Dermis microvascular lymphatic vessel endothelial cell (primary cell): ENCODE data around the gene KAZALD1. TPM values are rescaled to one million over a fixed set of nuclear protein-coding genes. Genes with fewer than 3 reads are reported as not detected.
"Not testable (repeated sequence)": the region's sequence is repeated elsewhere in the genome, so short reads cannot be mapped to it uniquely, and the experiment has no call there.

Experiments used
- DNase-seq, 2 donors: peaks; one replicate each; pipeline versions ENCODE4 v3.0.0 to v3.0.0-alpha.2; 2010; ENCODE audit warnings: low read depth in 2 of 2
- total RNA-seq: library from RNA; depleted of rRNA; stranded (reverse); fragments of >200 nt; gene quantifications from 2 replicates; pipeline ENCODE4 v1.2.1, GENCODE V29; 2014

The KAZALD1 gene
- total RNA-seq, 1 donor from 2014 or later = 0.39 TPM

DNA sequence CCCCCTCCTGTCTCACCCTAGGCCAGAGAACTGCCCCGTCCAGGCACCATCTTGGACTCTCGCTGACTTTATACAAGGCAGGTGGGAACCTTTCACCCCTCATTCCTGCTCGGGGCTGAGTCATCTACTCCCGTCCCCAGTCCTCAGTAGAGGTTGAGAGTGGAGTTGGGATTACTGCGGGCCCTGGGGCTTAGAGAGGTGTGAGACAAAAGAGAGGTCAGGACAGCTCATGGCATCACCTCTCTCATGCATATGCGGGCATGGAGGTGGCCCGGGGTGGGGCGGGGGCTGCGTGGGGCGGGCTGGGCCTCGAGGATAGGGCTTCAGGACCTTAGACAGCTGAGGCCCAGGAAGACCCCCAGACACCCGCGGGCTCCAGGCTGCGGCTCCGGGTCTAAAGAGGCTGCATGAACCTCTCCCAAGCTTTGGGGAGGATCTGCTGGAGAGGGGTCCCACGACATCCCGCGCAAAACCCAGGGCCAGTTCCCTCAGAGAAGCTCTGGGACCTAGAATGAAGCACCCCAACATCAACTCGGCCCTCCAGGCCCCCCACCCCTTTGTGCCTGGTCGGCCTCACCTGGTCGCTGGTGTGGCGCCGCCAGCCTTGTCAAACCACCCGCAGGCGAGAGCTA, 31.2 kb upstream of the KAZALD1 start:
- DNase-seq = no peak

DNA sequence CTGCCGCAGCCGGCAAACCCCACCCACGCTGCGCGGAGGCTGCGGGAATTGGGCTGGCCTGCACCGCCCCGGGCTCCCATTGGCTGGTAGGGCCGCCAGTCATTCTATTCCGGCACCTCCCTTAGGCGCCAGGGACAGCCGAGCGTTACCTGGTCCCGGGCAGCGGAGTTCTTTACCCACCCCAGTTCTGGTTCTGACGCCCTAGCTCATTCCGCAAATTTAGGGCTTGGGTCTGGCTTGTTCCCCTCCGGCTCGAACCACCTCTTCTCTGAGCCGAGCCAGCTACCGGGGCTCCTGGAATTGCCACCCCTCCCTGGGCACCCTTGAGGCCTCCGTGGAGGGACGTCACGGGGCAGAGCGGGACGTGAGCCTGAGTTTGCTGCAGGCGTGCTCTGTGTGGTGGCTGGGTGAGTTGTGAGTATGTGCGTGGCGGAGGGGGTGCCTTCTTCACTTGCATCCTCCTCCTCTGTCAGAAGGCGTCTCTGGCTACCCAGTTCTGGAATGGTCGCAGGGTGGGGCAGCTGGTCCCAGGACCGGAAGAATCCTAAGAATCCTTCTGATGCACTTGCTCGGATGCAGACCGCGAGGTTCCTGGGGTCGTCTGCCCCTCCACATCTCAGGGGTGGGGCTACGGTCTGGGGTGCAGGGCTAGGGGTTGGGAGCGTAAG, 30.5 kb upstream of the KAZALD1 start, which contains the start of the genes PDZD7 and SFXN3:
Gene PDZD7 (minus strand): TSS at position 2 of the 668 bp plus-strand sequence. CDS start 910 bp downstream, outside the sequence.
Gene SFXN3 (plus strand): TSS at position 107 of the 668 bp plus-strand sequence. CDS start 3,461 bp downstream, outside the sequence.
- peak; percentile 85 to 96 for DNase-seq

DNA sequence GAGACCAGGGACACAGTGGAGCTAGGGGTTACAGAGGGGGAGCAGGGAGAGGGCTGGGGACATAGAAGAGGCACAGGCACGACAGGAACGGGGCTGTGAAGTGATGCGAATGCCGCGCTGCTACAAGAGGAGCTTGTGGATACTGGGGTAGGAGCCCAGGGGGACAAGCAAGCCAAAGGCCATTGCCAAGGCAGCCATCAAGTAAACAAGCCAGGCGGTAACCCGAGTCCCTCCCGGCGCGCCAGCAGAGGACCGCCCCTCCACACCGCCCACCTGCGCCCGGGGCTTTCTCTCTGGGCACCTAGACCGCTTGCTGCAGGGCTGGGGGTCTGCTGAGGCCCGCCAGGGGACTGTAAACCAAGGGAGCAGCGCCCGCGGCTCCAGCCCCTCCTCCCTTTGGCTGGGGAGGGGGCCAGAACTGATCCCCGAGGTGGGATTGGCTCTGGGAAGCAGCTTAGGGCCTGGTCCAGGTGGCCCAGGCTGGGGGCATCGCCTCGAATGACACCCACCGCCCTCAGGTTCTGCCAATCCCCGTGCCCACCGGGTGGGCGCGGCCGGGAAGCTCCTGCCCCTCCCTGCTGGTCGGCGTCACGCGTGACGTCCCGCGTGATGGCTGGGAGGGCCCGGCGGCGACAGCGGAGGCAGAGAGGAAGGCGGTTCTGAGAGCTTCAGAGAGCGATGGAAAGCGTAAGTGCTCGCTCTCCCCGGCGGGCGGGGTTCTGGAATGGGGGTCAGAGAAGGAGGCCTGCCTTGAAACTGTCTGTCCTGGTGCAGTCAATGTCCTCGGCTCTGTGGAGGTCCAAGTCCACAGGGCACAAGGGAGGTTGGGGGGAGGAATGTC, 29.8 kb upstream of the KAZALD1 start:
- DNase-seq = peak in 1 of 2 donors; percentile 77

DNA sequence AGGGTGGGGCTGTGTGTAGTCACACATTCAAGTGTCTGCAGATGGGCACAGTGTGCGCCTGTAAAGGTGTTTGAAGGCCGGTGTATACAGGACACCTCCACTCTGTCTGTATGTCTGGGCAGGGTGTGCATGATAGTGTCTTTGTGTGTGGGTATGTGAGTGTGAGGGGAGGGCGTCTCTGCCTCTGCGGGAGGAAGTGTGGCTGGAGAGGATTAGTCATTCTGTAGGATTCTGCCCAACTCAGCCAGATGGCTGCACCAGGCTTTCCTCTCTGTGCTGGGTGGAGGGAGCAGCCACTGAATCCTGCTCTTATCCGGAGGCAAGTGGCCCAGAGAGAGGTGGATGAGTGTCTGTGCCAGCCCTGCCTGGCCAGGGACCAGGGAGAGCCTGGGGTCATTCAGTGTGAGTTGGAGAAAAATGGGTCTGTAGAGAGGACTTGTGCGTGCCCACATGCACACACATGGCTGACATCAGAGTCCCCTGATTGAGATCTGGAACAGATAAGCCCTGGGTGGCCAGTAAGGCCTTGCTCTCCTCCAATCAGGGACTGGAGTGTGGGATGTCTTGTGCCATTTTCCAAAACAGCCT, 29.1 kb upstream of the KAZALD1 start:
- DNase-seq = peak; percentile 91 to 94

DNA sequence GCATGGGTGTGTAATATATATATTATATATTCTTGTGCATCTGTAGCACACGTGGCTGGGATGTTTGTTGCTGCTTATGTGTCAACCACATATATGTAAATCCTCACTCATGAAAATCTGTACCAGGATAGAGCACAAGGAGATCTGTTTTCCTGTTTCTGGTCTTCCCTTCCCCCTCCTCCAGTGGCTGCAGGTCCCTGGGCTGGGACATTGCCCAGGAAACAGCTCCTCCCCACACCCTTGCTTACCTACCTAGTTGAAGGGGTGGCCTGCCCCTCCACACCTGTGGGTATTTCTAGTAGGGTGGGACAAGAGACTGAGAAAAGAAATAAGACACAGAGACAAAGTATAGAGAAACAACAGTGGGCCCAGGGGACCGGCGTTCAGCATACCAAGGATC, 28.5 kb upstream of the KAZALD1 start:
- DNase-seq = no peak

DNA sequence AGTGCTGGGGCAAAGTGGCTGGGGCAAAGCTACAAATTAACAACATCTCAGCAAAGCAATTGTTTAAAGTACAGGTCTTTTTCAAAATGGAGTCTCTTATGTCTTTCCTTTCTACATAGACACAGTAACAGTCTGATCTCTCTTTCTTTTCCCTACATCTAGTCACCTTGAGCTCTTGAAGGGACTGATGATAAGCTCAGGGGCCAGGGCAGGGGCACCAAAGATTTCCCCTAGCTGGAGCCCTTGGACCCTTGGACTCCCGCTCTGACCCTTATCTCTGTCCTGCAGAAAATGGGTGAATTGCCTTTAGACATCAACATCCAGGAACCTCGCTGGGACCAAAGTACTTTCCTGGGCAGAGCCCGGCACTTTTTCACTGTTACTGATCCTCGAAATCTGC, 27.4 kb upstream of the KAZALD1 start:
- not testable (repeated sequence) for DNase-seq

DNA sequence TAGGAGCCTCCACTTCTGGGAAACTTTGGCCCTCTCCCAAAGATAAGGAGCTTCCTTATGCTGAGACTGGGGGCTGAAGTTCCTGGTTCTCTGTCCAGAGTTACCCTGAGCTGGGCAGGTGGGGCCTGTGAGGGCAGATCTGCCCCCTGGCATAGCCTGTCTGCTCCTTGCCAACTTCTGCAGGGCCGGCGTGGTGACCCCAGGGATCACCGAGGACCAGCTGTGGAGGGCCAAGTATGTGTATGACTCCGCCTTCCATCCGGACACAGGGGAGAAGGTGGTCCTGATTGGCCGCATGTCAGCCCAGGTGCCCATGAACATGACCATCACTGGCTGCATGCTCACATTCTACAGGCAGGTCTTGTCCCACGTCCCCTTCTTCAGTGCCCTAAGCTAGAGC, 26.5 kb upstream of the KAZALD1 start:
- DNase-seq = no peak

DNA sequence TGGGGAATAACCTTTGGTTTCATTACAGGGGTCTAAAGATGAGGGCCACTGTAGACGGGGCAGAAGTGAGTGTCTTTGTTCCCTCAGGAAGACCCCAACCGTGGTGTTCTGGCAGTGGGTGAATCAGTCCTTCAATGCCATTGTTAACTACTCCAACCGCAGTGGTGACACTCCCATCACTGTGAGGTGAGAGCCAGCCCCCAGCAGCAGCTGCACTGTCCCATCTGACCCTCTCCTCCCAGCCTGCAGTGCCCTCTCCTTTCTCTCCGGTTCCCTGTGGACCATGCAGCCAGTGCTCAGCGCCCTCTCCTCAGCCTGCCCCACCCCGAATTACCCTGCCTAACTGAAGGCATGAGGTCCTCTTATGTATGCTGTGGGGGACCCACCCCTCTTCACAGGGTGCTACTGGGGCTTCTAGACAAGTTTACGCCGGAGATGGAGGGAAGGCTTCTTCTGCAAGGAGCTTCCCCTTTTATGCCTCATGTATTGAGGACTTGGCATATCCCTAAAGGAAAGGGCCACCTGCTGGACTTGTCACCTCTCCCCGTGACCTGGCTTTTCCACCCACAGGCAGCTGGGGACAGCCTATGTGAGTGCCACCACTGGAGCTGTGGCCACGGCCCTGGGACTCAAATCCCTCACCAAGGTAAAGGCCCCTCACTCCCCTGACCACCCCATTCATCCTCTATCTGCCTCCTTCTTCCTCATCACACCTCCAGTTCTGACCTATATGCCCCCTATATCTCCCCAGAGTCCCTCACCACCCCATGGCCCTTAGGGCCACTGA, 25.7 kb upstream of the KAZALD1 start:
- DNase-seq = no peak

DNA sequence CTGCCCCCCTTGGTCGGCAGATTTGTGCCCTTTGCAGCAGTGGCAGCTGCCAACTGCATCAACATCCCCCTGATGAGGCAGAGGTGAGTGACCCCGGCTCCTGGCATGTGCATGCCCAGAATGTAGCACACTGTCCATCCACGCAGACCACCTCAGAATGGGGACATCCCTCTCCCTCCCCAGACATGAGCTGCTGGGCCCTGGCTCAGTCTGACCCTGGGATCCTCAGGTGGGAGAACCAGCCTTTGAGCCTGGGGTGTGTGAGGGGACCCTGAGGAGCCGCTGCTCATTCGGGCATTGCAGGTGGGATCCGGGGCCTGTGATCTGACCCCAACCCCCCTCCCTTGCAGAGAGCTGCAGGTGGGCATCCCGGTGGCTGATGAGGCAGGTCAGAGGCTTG, 25.1 kb upstream of the KAZALD1 start:
- no peak for DNase-seq

DNA sequence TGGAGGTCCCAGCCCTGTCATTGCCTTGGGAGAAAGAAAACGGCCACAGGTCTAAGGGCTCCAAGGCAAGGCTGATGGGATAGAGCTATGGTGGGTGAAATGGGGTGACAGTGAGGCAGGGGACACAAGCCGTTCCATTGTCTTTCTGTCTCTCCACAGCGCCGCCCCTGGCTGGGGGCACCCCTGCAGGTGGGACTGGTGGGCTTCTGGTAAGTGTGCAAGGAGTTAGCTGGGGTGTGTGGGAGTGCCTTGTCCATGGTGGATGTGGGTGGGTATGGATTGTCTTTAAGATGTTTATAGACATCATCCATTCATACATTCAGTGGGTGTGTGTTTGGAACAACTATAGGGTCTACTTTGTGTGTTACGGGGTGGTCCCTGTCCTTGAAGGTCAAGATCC, 23.3 kb upstream of the KAZALD1 start:
- no peak for DNase-seq

DNA sequence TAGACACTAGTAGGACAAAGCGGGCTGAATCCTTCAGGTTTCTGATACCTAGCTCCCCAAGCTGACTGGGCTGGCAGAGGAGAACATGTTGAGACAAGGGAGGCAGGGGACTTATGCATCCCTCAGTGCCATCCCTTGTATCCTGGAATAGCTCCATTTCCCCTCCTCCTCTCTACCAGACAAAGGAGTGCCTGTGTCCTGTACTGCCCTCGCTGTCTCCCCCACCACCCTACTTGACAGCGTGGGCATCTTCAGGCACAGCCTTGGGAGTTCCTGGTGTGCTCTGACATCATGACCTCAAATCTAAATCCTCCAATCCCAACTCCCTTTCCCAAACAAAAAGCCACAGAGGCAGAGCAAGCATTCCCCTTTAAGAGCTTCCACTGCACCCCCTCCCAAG, 21.7 kb upstream of the KAZALD1 start:
- no peak for DNase-seq

DNA sequence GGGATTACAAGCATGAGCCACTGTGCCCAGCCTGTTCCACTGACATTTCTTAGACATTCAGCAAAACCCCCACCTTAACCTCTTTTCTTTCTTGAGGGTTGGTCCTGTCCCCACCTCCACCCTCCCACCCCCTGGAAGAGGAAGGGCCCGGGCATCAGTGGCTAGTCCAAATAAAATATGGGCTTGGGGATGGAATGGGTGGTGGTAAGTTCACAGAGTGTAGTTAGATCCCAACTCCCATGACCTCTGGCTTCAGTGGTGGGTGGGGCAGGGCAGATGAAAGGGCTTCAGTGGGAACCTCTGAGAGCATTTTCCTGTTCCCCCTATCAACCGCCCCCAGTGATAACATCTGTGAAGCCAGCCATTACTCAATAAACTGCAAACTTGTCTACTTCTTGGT, 20.9 kb upstream of the KAZALD1 start:
- no peak for DNase-seq

DNA sequence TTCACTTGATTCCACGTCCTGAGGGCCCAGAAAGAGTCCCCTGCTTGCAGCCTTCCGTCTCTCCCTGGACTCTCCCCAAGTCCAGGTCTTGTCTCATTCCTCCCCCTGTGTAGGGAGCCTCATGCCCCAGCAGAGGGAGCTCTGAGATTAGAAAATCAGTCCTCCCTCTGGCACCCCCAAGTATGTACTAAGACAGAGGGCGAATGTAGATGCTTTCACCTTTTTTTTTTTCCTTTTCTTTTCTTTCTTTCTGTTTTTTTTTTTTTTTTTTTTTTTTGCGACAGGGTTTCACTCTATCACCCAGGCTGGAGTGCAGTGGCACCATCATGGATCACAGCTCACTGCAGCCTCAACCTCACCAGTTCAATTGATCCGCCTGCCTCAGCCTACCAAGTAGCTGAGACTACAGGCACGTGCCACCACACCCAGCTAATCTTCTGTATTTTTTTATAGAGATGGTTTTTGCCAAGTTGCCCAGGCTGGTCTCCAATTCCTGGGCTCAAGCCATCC, 20.5 kb upstream of the KAZALD1 start:
- peak in 1 of 2 donors; percentile 86 for DNase-seq

DNA sequence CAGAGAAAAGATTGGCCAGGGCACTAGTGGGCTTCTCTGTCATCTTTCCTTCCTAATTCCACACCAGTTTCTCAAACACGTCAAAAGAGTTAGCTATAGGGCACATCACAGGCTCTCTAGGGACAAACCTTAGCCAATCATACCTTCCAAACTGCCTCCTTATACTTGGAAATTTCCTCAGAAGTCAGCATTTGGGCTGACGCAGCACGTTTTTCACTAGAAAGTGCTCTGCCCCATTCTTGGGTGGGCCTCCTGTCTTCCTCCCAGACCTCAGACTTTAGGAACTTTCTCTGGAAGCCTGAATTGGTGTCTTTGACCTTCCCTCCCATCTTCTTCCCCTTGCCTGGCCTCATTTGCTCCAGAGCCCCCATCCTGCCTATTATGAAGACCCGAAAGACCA, 19.7 kb upstream of the KAZALD1 start:
- DNase-seq = no peak

DNA sequence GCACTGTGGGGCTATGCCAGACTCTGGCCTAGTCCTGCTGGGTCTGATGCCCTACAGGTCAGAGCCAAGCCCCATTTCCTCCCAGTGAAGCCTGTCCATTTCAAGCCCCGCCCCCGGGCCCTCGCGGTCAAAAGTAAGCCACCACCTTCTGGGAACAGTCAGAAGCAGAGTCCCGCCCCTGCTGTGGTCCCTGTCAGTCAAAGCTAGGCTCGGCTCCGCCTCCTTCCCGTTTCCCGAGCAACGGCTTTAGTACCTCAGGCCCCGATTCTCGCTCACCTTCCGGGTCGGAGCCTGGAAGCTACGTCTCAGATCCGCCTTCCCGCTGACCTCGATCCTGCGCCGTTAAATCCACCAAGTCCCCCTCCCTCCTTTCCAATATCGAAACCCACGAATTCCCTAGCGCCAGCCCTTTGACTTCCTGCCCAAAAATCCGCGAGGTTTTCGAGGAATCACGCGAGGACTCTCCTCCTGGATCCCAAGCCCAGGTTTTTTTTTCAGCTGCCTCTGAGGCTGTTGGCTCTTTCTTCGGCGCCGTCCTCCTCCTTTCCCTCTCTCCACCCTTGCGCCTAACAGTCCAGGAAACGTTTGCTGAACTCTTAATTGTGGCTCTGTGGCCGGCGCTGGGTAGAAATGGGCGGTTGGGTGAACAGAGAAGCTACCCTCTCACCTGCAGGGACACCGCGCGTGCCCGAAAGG, 19.0 kb upstream of the KAZALD1 start:
- peak; percentile 93 to 94 for DNase-seq

DNA sequence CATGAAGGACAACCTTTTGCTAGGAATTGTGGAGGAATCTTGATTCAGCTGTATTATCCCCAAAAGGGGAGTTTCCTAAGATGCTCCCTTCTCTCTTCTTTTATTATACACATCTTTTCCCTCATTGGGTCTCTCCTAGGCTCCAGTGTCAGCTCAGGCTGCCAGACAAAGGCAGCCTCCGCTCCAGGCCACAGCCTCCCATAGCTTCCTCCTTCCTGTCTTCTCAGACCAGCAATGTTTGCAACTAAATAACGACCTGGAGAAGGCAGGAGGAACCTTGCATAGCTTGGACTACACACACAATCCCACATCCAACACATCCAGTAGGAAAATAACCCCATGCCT, 18.5 kb upstream of the KAZALD1 start:
- DNase-seq = no peak

DNA sequence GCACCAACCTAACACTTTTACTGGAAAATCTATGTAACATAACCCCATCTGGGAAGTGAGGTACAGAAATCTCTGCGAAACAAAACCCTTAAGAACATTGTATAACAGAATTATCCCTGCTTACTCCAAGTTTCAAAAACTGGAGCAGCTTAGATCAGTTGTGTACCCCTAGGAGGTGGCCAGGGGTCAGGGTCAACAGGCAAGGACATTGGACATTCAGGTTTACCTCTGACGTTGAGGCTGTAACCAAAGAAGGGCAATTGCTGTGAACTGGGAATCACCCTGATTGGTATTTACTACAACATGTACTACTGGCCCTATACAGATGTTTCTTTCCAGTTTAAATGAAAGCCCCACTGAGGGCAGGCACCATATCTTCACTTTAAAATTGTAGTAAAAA, 17.7 kb upstream of the KAZALD1 start:
- DNase-seq = no peak

DNA sequence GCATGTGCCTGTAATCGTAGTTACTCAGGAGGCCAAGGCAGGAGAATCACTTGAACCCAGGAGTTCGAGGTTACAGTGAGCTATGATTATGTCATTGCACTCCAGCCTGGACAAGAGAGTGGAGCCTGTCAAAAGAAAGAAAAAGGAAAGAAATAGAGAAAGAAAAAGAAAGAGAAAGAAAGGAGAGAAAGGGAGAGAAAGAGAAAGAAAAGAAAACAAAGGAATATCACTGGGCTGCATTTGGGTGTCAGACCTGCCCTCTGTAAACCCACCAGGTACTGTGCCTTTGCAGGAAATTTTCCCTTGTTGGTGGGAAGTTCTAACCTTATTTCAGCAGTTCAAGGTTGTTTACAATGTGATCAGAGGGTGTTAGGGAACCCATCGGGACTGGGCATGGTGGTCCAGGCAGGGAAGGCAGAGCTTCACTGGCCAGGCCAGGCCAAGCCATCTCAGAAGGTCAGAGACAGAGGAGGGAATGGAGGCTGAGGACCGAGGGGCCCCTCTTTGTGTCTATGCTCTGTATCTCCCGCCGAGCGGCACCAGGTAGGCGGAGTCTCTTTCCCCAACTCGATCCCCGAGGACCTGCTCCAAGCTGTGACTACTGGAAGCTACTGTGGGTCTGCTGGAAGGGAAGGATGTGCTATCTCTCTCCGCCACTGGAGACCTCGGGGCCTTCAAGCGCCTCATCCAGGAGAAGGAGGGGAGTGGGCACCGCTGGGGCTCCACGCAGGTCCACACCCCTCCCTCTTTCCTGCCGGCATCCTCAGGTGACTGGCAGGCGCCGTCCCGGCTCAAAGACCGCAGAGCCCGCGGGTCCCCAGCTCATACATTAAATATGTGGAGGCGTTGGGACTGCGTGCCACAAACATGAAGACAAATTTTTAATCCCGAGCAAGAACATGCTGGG, 15.2 kb upstream of the KAZALD1 start:
- DNase-seq = no peak

DNA sequence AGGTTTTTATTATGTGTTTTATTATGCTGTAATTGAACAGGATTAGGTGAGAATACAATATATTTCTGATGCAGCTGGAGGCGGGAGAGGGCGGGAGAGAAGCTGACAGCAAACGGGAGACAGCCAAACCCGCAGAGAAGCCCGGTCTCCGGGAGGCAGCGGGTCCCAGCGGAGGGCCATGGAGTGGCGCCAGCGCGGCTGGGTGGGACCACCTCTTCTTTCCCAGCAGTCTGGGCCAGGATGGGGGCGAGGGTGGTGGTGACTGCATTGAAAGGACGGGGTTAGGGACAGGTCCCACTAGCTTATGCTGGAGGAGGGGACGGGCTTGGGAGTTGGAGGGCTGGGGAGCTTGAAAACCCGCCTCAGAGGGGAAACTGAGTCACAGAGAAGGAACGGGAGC, 14.5 kb upstream of the KAZALD1 start:
- DNase-seq = no peak
